Esophagus squamous epithelium (tissue), 4 donors: ENCODE results near the gene ARIH2.

Experiments
- CTCF ChIP-seq, 6 experiments: fragments of 450-650 bp in 4 of 6; fragments of 200-600 bp in 2 of 6; sonication (generic) in 2 of 6; IDR thresholded peaks; one replicate each; pipeline ENCODE4 v1.5.1; 2016 to 2019; ENCODE audit warnings: antibody characterized with exemption in 6 of 6, mild to moderate bottlenecking in 4 of 6, moderate library complexity in 4 of 6
- POLR2A ChIP-seq, 4 donors: fragments of 450-650 bp; IDR thresholded peaks; one replicate each; pipeline ENCODE4 v1.6.1; 2017; ENCODE audit warnings: antibody characterized with exemption in 4 of 4, mild to moderate bottlenecking in 4 of 4, moderate library complexity in 3 of 4

GRCh38 chr3:49021813-49022687 is 103.4 kb downstream of the ARIH2 start, which contains the start of gene NDUFAF3:
- TF ChIP-seq POLR2A (IDR thresholded peaks at IDR 0.05) (peak in 2 of 4 donors; percentile 88 to 89), CTCF (IDR thresholded peaks at IDR 0.05) (peak; percentile 92 to 98 (median 96))
